SU-DHL-6 (cell line): ENCODE results near the gene FLT1.

Experiments used
- H2AFZ ChIP-seq: fragments of 200-600 bp; sonication (generic); 2 replicates; pipeline ENCODE4 v1.6.1; 2014; ENCODE audit warnings: low read depth, mild to moderate bottlenecking, moderate library complexity, mixed read lengths, antibody characterized with exemption, low read length; ENCODE audit not compliant: severe bottlenecking
- H3F3A ChIP-seq: fragments of 200-600 bp; shearing (Covaris generic); 2 replicates; pipeline ENCODE4 v1.6.0; 2016; ENCODE audit warnings: antibody characterized with exemption, mild to moderate bottlenecking; ENCODE audit not compliant: insufficient read depth
- H3K27ac ChIP-seq: fragments of 200-600 bp; sonication (generic); 2 replicates; pipeline ENCODE4 v1.5.1; 2016; ENCODE audit warnings: low read depth, mild to moderate bottlenecking, low read length, moderate library complexity, mixed read lengths
- H3K27me3 ChIP-seq: fragments of 200-600 bp; sonication (generic), shearing (Covaris generic); 2 replicates; pipeline ENCODE4 v1.6.0; 2014; ENCODE audit warnings: mild to moderate bottlenecking, low read length
- H3K36me3 ChIP-seq: fragments of 200-600 bp; sonication (generic); 2 replicates; pipeline ENCODE4 v1.6.1; 2014; ENCODE audit warnings: mild to moderate bottlenecking, low read length, mixed read lengths
- H3K4me2 ChIP-seq: fragments of 300-600, 200-600 bp; shearing (Covaris generic), sonication (generic); 2 replicates; pipeline ENCODE4 v1.6.0; 2014; ENCODE audit warnings: low read length, low read depth, mild to moderate bottlenecking; ENCODE audit not compliant: poor library complexity, severe bottlenecking
- H3K4me3 ChIP-seq: fragments of 200-600 bp; sonication (generic); 2 replicates; pipeline ENCODE4 v1.5.1; 2014; ENCODE audit warnings: antibody characterized with exemption, low read length, mild to moderate bottlenecking, mixed read lengths; ENCODE audit not compliant: insufficient read depth, poor library complexity, severe bottlenecking
- H3K79me2 ChIP-seq: fragments of 200-600 bp; sonication (generic); 2 replicates; pipeline ENCODE4 v1.6.1; 2014; ENCODE audit warnings: mild to moderate bottlenecking, low read length, moderate library complexity; ENCODE audit not compliant: insufficient read depth
- H3K9ac ChIP-seq: fragments of 200-600 bp; sonication (generic); 2 replicates; pipeline ENCODE4 v1.7.0; 2014; ENCODE audit warnings: mild to moderate bottlenecking, low read length
- H3K9me2 ChIP-seq: fragments of 200-600 bp; sonication (generic); replicated peaks from 2 replicates; pipeline ENCODE4 v1.6.1; 2014; ENCODE audit warnings: low read length; ENCODE audit not compliant: insufficient read depth
- H3K9me3 ChIP-seq: fragments of 200-600 bp; sonication (generic); 2 replicates; pipeline ENCODE4 v1.6.1; 2014; ENCODE audit warnings: low read length, mixed read lengths; ENCODE audit not compliant: insufficient read depth
- H4K20me1 ChIP-seq: fragments of 200-600 bp; sonication (generic); 2 replicates; pipeline ENCODE4 v1.6.1; 2014; ENCODE audit warnings: low read depth, mild to moderate bottlenecking, antibody characterized with exemption, low read length, moderate library complexity, mixed read lengths
- CTCF ChIP-seq: fragments of 200-600 bp; sonication (generic); IDR thresholded peaks from one replicate; pipeline ENCODE4 v1.5.1; 2017; ENCODE audit warnings: antibody characterized with exemption, mild to moderate bottlenecking, low read length, moderate library complexity; ENCODE audit not compliant: insufficient read depth, poor library complexity, severe bottlenecking
- EZH2phosphoT487 ChIP-seq: fragments of 200-600 bp; sonication (generic), shearing (Covaris generic); conservative IDR thresholded peaks from 2 replicates; pipeline ENCODE4 v1.6.1; 2018; ENCODE audit warnings: mild to moderate bottlenecking, antibody characterized with exemption, low read length, moderate library complexity, mixed read lengths

The FLT1 gene

GRCh38 chr13:28492569-28493367 lies 2.2 kb downstream of the FLT1 start:
- Histone ChIP-seq H3F3A (no peaks in the 10 kb centered on the region), H4K20me1 (0 out of 2 replicates have a peak, but pooled peaks cover 3% of the 10 kb centered on the region), H3K27me3 (peaks cover 4% of the 10 kb centered on the region; the same call in 1 of the 2 replicates), H2AFZ (no peak overlapping the region), H3K4me3 (no peak overlapping the region), H3K9me2 (no peaks in the 10 kb centered on the region), H3K27ac (no peak overlapping the region), H3K9me3 (no peaks in the 10 kb centered on the region), H3K79me2 (no peaks in the 10 kb centered on the region), H3K36me3 (no peaks in the 10 kb centered on the region), H3K9ac (no peak overlapping the region), H3K4me2 (no peak overlapping the region)
- no peak for TF ChIP-seq CTCF
- TF ChIP-seq EZH2phosphoT487 = no peak

- Histone ChIP-seq H3K9me2 (no peaks in the 10 kb centered on the region), H4K20me1 (0 out of 2 replicates have a peak, but pooled peaks cover 3% of the 10 kb centered on the region), H3K9me3 (no peaks in the 10 kb centered on the region), H3K27ac (no peak overlapping the region), H3K79me2 (no peaks in the 10 kb centered on the region), H3K9ac (no peak overlapping the region), H3K36me3 (no peaks in the 10 kb centered on the region), H3K4me2 (no peak overlapping the region), H3K27me3 (peaks cover 4% of the 10 kb centered on the region; the same call in 1 of the 2 replicates), H3F3A (no peaks in the 10 kb centered on the region), H3K4me3 (no peak overlapping the region), H2AFZ (no peak overlapping the region)
- TF ChIP-seq EZH2phosphoT487 (no peak), CTCF (no peak)
These were observed 4.9 kb downstream of the FLT1 start for GRCh38 chr13:28490061-28490460.

- peaks cover 4% of the 10 kb centered on the region; the same call in 1 of the 2 replicates for H3K27me3 ChIP-seq
- no peak overlapping the region for H3K9ac ChIP-seq
- TF ChIP-seq CTCF (no peak), EZH2phosphoT487 (no peak)
- H4K20me1 ChIP-seq = 0 out of 2 replicates have a peak, but pooled peaks cover 3% of the 10 kb centered on the region
- H3K79me2 ChIP-seq = no peaks in the 10 kb centered on the region
- no peaks in the 10 kb centered on the region for H3F3A ChIP-seq
- H3K36me3 ChIP-seq = no peaks in the 10 kb centered on the region
- H2AFZ ChIP-seq = no peak overlapping the region
- no peak overlapping the region for H3K4me3 ChIP-seq
- no peaks in the 10 kb centered on the region for H3K9me3 ChIP-seq
- no peak overlapping the region for H3K4me2 ChIP-seq
- H3K9me2 ChIP-seq = no peaks in the 10 kb centered on the region
- no peak overlapping the region for H3K27ac ChIP-seq
These were observed 5.4 kb downstream of the FLT1 start for GRCh38 chr13:28489524-28489931.
